Ecto neural progenitor cell (in vitro differentiated cells): ENCODE results near the gene ARID5B.

Source experiments
- DNase-seq: peaks from one replicate; pipeline ENCODE4 v3.0.0-alpha.2; 2018; ENCODE audit warnings: low spot score

The ARID5B gene

GRCh38 chr10:61937631-61938351 is 36.3 kb downstream of the ARID5B start:
- no peak for DNase-seq

- DNase-seq: no peak
These were observed 38.4 kb downstream of the ARID5B start for GRCh38 chr10:61939902-61940301.

GRCh38 chr10:61941202-61941681 is 39.7 kb downstream of the ARID5B start:
- DNase-seq: no peak

GRCh38 chr10:61942604-61943461 is 41.3 kb downstream of the ARID5B start:
- DNase-seq: no peak

GRCh38 chr10:61943674-61944378 is 42.3 kb downstream of the ARID5B start:
- DNase-seq: no peak

GRCh38 chr10:61944410-61945147 is 43.1 kb downstream of the ARID5B start:
- no peak for DNase-seq

GRCh38 chr10:61949687-61950086 is 48.2 kb downstream of the ARID5B start:
- DNase-seq: no peak

GRCh38 chr10:61950449-61951143 is 49.1 kb downstream of the ARID5B start:
- no peak for DNase-seq

- DNase-seq: no peak
These were observed 49.6 kb downstream of the ARID5B start for GRCh38 chr10:61951144-61951483.

GRCh38 chr10:61952028-61952674 is 50.7 kb downstream of the ARID5B start:
- DNase-seq: no peak

- DNase-seq: no peak
These were observed 51.7 kb downstream of the ARID5B start for GRCh38 chr10:61953183-61953582.

- DNase-seq: no peak
These were observed 56.3 kb downstream of the ARID5B start for GRCh38 chr10:61957806-61958205.

- no peak for DNase-seq
These were observed 56.8 kb downstream of the ARID5B start for GRCh38 chr10:61958311-61958710.

GRCh38 chr10:61958805-61959204 is 57.3 kb downstream of the ARID5B start:
- DNase-seq: no peak

GRCh38 chr10:61959814-61960213 is 58.3 kb downstream of the ARID5B start:
- no peak for DNase-seq

- no peak for DNase-seq
These were observed 59.1 kb downstream of the ARID5B start for GRCh38 chr10:61960396-61961120.

GRCh38 chr10:61961278-61961677 is 59.8 kb downstream of the ARID5B start:
- no peak for DNase-seq

- DNase-seq: no peak
These were observed 61.5 kb downstream of the ARID5B start for GRCh38 chr10:61962971-61963370.

- no peak for DNase-seq
These were observed 62.2 kb downstream of the ARID5B start for GRCh38 chr10:61963669-61964058.

- no peak for DNase-seq
These were observed 62.7 kb downstream of the ARID5B start for GRCh38 chr10:61964059-61964709.
